ENCODE results near the gene PRPH. TPM values are rescaled to one million over a fixed set of nuclear protein-coding genes. Genes with fewer than 3 reads are reported as not detected.
A peak's percentile ranks its signal among the peaks of the same experiment; 100 is the strongest.

The PRPH gene
- total RNA-seq, 3 donors from 2014 or later (not counting 1 experiment from before 2014, with no cell fraction given), result not detected

DNA sequence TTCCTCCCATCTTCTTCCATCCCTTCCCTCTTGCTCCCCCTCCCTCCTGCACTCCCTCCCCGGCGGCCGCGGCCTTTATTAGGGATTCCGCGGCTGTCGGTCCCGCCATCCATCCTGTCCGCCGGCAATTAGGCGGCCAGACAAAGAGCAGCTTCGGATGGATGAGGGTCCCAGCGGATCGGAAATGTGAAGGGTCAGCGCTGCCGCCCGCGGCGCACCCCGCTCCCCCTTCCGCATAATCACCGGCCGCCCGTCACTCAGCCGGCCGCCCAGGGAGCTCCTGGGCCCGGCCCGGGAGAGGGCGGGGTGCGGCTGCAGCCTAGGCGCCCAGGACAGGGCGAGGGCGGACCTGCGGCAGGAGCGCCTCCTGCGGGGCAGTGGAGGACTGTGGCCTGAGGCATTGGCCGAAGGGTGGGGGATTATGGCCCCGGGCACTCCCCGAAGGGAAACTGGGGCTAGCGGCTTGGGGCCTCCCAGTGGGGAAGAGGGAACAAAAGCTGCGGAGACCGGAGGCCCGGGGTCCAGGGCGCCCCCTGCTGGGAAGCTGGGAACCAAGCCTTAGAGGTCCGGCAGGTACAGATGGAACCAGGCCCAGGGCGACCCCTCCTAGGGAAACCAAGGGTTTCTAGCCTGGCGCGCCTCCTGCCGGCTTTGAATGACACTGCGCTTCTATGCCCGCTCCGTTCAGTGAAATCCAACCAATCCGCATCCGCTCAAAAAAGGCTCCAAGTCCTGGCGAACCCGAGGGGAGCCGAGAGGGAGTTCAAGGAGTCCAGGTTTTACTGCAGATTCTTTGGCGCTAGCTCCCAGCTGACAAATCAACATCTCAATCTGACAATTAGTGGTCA lies 47.3 kb downstream of the PRPH start:
- peaks cover 22 to 39% of the 10 kb centered on the region in 2 donors for H3K4me1 Mint-ChIP-seq
- peaks cover 53% of the 10 kb centered on the region for H3K27me3 ChIP-seq (ENCODE audit: control insufficient read depth, insufficient read depth, low read length)
- 2% methylated on average over 58 of the region's 58 CpGs for WGBS (ENCODE audit: insufficient coverage)

DNA sequence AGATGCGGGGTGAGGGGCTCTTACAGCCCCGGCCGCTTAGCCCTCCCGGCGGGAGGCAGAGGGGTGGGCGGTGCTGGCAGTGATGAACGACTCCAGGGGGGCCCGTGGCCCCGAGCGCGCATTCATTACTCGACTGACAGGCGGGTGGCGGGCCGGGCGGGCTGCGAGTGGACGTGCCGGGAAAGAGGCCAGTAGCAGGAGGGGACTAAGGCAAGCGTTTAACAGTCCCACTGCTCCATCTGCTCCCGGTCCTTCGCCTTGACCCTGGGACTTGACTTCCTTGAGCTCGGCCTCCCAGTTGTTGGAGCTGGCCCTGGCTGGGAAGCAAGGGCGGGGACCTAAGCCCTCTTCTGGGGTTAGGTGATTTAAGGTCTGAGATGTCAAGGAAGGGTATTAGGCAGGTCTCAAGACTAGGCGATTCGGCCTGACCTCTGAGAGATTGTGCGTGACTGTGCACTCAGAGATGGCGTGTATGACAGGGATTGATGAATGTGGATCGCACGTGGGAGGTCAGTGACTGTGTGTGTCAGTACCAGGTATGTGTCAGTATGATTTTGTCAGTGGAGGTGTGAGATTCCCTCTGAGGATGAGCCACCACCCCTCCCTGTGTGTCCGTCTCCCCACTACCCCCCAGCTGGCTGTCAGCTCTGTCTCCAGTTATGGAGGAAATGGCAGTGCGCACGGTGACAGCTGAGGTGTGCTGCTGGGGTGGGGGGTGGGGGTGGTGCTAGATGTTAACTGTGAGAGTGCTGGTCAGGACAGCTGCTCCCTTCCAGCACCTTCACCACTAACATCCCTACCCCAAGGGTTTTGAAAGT lies 48.2 kb downstream of the PRPH start:
- no peaks in the 10 kb centered on the region for H3K36me3 Mint-ChIP-seq
- TF ChIP-seq, protein P1, sequence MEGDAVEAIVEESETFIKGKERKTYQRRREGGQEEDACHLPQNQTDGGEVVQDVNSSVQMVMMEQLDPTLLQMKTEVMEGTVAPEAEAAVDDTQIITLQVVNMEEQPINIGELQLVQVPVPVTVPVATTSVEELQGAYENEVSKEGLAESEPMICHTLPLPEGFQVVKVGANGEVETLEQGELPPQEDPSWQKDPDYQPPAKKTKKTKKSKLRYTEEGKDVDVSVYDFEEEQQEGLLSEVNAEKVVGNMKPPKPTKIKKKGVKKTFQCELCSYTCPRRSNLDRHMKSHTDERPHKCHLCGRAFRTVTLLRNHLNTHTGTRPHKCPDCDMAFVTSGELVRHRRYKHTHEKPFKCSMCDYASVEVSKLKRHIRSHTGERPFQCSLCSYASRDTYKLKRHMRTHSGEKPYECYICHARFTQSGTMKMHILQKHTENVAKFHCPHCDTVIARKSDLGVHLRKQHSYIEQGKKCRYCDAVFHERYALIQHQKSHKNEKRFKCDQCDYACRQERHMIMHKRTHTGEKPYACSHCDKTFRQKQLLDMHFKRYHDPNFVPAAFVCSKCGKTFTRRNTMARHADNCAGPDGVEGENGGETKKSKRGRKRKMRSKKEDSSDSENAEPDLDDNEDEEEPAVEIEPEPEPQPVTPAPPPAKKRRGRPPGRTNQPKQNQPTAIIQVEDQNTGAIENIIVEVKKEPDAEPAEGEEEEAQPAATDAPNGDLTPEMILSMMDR (IDR thresholded peaks at IDR 0.05), result no peak
- 4% methylated on average over 30 of the region's 33 CpGs for WGBS (ENCODE audit: insufficient coverage)
- Histone ChIP-seq H3K4me3 (ENCODE audit: low read length) (peak overlapping the region; percentile 12), H3K27me3 (ENCODE audit: control insufficient read depth, insufficient read depth, low read length) (peaks cover 52% of the 10 kb centered on the region), H3K36me3 (ENCODE audit: control insufficient read depth, insufficient read depth, low read length) (no peaks in the 10 kb centered on the region), H3K4me1 (ENCODE audit: control insufficient read depth, insufficient read depth, low read length) (peaks cover 62% of the 10 kb centered on the region), H3K9me3 (ENCODE audit: control insufficient read depth, insufficient read depth, low read length) (no peaks in the 10 kb centered on the region), H3K27ac (ENCODE audit: low read length) (no peak overlapping the region)
- intact Hi-C loops (cut with micrococcal nuclease), result loop anchor here (1.0 kb wide), 1 partner anchor 55 kb away; no protein-coding TSS in a partner anchor
- H3K4me1 Mint-ChIP-seq, result peaks cover 22 to 41% of the 10 kb centered on the region in 2 donors
- ATAC-seq, result peak in 1 of 3 donors; percentile 51
- H3K27ac Mint-ChIP-seq, result peak overlapping the region in 1 of 2 donors; percentile 22
- H3K9me3 Mint-ChIP-seq, result no peaks in the 10 kb centered on the region
- DNase-seq, result peak in 1 of 2 donors; percentile 53
- peaks cover 43 to 66% of the 10 kb centered on the region in 2 donors for H3K27me3 Mint-ChIP-seq (ENCODE audit: low read depth in 2 of 2)
- peak overlapping the region; percentile 74 for H3K4me3 Mint-ChIP-seq

More for the DNA sequence above, 47.3 kb downstream of the PRPH start:
- H3K9me3 Mint-ChIP-seq, result no peaks in the 10 kb centered on the region
- no peaks in the 10 kb centered on the region for H3K9me3 ChIP-seq (ENCODE audit: control insufficient read depth, insufficient read depth, low read length)
- H3K4me3 ChIP-seq (ENCODE audit: low read length), result peak overlapping the region; percentile 12
- no peaks in the 10 kb centered on the region for H3K36me3 Mint-ChIP-seq
- no peak overlapping the region for H3K27ac ChIP-seq (ENCODE audit: low read length)
- H3K27ac Mint-ChIP-seq, result peak overlapping the region in 1 of 2 donors; percentile 22
- H3K27me3 Mint-ChIP-seq (ENCODE audit: low read depth in 2 of 2), result peaks cover 46 to 69% of the 10 kb centered on the region in 2 donors
- peaks cover 60% of the 10 kb centered on the region for H3K4me1 ChIP-seq (ENCODE audit: control insufficient read depth, insufficient read depth, low read length)
- intact Hi-C loops (cut with micrococcal nuclease), result loop anchor here (1.0 kb wide), 1 partner anchor 54 kb away; no protein-coding TSS in a partner anchor
- DNase-seq, result peak; percentile 62 to 85
- TF ChIP-seq, protein P1 (IDR thresholded peaks at IDR 0.05), result peak; percentile 92
- H3K36me3 ChIP-seq (ENCODE audit: control insufficient read depth, insufficient read depth, low read length), result no peaks in the 10 kb centered on the region
- H3K4me3 Mint-ChIP-seq, result peak overlapping the region; percentile 74
- ATAC-seq, result peak; percentile 73 to 79 (median 78)

DNA sequence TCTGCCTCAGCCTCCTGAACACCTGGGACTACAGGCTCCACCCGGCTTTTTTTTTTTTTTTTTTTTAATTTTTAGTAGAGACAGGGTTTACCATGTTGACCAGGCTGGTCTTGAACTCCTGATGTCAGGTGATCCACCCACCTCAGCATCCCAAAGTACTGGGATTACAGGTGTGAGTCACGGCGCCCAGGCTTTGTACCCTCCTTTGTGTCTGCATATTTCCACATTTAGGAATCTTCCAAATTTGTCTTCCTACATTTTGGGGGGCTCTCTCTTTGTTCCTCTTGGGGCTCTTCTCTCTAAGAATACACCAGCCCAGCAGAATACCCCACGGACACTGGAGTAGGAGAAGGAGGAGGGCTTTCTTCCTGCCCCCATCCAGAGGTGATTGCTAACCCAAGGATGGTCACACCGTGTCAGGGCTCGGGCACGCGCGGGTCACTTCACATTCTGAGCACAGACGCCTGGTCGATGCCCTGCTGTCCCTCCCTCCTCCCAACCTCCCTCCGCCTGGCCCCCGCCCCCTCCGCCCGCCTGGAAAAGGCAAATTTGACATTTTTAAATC lies 49.6 kb downstream of the PRPH start:
- Histone ChIP-seq H3K4me3 (ENCODE audit: low read length) (no peak overlapping the region), H3K27me3 (ENCODE audit: control insufficient read depth, insufficient read depth, low read length) (peaks cover 66% of the 10 kb centered on the region), H3K4me1 (ENCODE audit: control insufficient read depth, insufficient read depth, low read length) (peaks cover 63% of the 10 kb centered on the region), H3K27ac (ENCODE audit: low read length) (no peak overlapping the region), H3K36me3 (ENCODE audit: control insufficient read depth, insufficient read depth, low read length) (no peaks in the 10 kb centered on the region), H3K9me3 (ENCODE audit: control insufficient read depth, insufficient read depth, low read length) (no peaks in the 10 kb centered on the region)
- no peaks in the 10 kb centered on the region for H3K36me3 Mint-ChIP-seq
- H3K4me1 Mint-ChIP-seq, result peaks cover 22 to 41% of the 10 kb centered on the region in 2 donors
- no peak overlapping the region for H3K4me3 Mint-ChIP-seq
- no peak overlapping the region for H3K27ac Mint-ChIP-seq
- ATAC-seq (no peak), DNase-seq (no peak)
- intact Hi-C loops (cut with micrococcal nuclease), result no loop called here
- peaks cover 33 to 63% of the 10 kb centered on the region in 2 donors for H3K27me3 Mint-ChIP-seq (ENCODE audit: low read depth in 2 of 2)
- WGBS (ENCODE audit: insufficient coverage), result 12% methylated on average over 13 of the region's 15 CpGs
- TF ChIP-seq, protein P1 (IDR thresholded peaks at IDR 0.05), result no peak
- no peaks in the 10 kb centered on the region for H3K9me3 Mint-ChIP-seq
